Embryonic facial prominence (tissue), 1 donor: ENCODE measurements around the gene NECTIN1.

Experiments
- DNase-seq: peaks from one replicate; pipeline ENCODE4 v3.0.0-alpha.2; 2016; ENCODE audit errors: extremely low spot score

The NECTIN1 gene

DNA sequence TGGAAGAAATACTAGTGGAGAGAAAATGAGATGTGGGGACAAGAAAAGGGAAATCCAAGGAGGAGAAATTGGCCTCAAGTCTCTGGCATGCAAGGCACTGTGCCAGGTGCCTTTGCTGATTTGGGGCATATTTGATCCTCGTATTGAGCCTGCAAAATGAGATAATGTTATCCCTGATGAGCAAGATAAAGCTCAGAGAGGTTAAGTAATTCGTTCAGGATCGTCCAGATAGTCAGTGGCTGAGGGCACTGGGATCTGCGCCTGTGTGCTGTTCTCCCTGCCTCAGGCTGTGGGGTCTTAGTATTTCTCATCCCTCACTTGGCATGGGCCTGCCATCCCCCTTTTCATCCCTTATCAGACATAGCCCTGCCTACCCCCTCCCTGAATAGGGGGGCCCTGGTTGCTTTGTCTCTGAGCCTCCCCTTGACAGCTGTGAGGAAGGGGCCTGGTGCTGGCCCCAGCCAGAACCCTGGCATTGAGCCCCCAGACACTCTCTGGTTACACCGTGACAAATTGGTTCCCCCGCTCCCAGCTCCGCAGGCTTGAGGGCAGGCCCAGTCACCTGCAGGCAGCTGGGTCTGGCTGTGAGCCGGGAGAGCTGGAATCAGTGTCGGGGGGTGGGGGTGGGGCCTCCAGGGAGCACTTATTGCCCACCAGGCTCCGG, 85.7 kb downstream of the NECTIN1 start:
- DNase-seq, result no peak

GRCh38 chr11:119641983-119642745, 86.8 kb downstream of the NECTIN1 start:
- DNase-seq, result no peak

DNA sequence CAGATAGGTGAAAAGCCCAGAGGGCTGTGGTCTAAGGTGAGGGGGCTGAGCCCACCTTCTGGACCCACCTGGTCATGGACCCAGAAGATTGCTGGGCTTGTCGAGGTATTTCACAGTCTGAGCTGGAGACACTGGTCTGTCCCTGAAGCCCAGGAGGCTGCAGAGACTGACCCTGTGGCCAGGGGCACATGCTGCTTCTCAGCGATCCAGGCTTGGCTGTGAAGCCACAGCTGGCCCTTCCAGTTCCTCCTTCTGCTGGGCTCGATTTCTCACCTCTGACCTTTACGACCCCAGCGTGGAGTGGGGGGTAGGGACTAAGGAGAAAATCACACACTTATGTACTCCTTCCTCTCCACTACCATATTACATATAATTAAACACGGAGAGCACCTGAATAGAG, 88.5 kb downstream of the NECTIN1 start:
- DNase-seq, result no peak

DNA sequence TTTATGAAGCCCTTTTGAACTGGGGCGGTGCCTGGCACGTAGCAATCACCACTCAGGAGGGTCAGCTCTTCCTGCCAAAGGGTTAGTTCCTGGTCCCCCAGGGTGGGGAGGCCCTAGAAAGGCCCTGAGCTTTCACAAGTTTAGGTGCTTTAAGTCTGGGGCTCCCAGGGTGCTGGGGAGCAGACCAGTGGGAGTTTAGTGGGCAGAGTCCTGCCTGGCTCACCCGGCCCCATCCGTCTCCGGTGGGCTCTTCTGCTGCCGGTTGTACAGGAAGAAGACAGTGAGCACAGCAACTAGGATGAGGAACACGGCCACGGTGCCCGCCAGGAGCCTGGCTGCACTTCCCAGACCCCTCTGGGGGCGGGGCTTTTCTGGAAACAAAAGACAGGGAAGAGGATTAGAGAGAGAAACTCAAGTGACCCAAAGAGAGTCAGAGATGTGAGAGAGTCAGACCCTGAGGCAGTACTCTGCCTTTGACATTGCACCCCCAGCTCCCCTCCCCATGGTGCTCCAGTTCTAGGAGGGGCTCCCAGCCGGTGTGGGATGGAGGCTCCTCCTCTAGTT, 89.3 kb downstream of the NECTIN1 start:
- no peak for DNase-seq

DNA sequence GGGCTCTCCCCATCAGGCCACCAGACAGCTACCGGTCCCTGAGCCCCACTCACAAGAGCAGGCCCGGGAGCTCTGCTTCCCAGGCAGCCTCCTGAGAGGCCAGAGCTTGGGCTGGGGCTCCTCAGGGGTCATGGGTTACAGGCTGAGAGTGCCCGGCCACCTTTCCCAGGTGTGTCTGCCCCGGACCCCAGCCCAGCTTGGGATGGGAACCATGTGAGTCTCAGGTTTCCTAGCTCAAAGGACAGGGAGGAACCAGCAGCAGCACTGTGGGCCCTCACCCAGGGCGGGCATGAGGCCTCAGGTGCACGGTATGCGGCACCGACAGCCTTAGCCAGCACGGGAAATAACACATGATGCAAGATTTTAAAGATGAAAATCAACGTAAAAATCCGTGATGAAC, 90.1 kb downstream of the NECTIN1 start:
- no peak for DNase-seq

GRCh38 chr11:119637481-119637880, 91.5 kb downstream of the NECTIN1 start:
- DNase-seq, result no peak

GRCh38 chr11:119635776-119636175, 93.2 kb downstream of the NECTIN1 start:
- DNase-seq, result no peak

- no peak for DNase-seq
Measured at GRCh38 chr11:119635041-119635740, 93.8 kb downstream of the NECTIN1 start.

DNA sequence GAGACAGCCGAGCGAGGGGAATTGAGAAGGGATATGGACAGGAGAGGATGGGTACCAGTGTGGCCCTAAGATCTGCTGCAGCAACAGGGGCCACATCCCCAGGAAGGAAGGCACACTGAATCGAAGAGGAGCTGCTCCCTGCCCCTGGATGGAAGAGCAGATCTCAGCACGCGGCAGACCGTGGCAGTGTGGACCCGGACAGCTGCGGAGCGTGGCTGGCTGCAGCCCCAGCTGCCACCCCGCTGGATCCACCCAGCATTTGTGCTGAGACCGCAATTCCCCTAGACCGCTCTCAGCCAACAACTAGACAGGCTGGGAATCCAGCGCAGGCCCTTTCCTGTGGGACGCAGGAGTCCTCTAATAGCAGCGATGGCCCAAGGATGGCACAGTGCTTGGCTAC, 94.7 kb downstream of the NECTIN1 start:
- DNase-seq, result no peak

DNA sequence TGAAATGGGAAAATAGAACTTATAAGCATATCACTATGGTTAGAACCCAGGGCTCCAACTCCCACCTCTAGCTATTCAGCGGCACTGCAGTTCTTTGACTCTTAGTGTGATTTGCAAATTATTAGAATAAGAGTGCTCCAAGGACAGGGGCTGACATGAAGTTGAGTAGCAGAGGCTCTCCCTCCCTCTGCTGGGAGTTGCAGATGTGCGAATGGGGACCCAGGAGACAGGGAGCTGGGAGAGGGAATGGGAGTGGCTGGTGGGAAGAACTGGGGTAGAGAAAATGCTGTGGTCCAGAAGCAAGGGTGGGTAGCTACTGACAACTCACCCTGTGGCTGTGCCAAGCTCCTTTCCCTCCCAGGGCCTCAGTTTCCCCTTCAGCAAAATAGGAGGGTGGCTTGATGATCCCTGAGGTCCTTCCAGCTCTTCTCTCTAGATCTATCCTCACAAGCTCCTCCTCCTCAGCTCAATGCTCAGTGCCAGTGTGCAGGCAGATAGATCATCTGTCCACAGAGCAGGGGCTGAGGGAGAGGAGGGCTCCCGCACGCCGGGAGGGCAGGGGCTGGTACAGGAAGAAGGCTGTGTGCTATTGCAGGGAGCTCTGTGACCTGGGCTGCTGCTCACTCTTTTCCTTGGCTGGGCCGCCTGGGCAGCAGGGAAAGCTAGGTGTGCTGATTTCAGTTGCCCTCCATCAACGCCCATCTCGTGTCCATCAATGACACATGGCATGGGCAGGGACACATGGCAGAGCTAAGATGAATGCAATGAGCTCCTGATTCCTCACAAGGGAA, 99.0 kb downstream of the NECTIN1 start:
- DNase-seq, result no peak

DNA sequence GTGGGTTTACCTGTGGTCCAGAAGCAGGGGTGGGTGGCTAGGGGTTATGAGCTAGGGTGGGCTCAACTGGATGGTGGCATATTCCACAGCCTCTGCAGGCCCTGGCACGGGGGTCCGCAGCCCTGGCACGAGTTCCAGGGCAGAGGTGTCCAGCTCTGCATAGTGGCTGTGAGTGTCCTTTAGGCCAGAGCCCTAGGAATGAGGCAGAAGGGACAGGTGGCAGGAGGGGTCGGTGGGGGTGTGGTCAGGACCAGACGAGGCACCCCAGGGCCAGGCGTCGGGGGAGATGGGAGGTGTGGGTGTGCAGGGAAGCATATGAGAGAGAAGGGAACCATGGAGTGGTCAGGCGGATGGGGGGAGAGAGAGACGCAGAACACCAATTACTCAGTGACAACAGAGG, 99.9 kb downstream of the NECTIN1 start:
- DNase-seq, result no peak

GRCh38 chr11:119627286-119627685, 101.7 kb downstream of the NECTIN1 start:
- DNase-seq, result no peak

- no peak for DNase-seq
Measured at GRCh38 chr11:119626871-119627270, 102.1 kb downstream of the NECTIN1 start.

- peak; percentile 10 for DNase-seq
Measured at GRCh38 chr11:119626197-119626841, 102.7 kb downstream of the NECTIN1 start.

DNA sequence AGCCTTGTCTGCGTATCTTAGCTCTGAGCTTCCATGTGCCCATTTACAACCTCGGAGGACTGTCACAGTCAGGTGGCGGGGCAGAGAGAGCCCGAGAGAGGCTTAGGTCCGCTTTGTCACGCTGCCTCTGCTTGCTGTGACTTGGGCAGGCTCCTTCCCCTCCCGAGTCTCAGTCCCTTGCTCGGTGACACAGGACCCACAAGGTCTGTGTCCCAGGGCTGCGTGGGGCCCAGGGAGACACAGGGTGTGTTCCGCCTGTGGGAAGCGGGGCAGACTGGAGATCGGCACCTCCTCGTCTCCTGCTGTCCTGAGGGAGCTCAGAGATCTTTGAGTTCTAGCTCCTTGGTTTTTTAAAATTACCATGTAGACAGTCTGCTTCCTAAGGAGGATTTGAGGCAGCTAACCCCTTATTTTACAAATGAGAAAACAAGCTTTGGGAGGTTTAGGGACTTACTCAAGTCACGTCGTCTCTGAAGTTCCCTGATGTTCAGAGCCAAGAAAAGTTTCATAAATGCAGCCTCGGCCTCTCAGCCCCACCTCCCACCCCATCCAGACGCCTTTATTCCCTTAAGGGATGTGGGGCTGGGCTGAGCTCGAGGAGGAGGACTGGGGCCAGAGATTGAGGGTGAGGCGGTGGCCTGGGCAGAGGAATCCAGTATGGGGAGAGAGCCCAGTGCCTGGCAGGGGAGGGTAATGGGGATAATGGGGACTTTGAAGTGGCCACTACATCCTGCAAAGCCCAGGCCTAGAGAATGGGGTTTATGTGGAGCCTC, 103.6 kb downstream of the NECTIN1 start:
- DNase-seq, result no peak

GRCh38 chr11:119624629-119625028, 104.4 kb downstream of the NECTIN1 start:
- DNase-seq, result no peak

DNA sequence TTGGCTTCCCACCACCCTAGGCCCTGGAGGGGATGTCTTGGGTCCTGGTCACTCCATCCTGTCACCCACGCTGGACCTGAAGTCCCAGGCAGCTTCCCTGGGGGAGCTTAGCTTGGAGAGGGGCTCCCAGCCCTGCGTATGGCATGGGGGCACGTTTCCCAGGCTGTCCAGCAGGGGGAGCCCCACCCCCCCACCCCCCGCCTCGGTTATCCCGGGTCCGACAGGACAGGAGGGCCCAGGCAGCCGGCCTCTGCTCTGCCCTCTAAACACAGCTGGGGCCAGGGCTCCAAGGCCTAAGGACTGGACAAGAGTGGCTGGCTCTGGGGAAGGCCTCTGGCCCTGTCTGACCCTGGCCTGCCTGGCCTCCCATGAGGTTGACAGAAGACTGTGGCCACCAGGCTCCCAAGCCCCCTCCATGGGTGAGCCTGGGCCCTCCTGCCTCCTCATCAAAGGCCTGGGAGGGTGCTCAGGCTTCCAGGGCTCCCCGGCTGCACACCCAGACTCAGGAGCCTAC, 104.8 kb downstream of the NECTIN1 start:
- no peak for DNase-seq

GRCh38 chr11:119623682-119624081, 105.3 kb downstream of the NECTIN1 start:
- no peak for DNase-seq

- no peak for DNase-seq
Measured at GRCh38 chr11:119622454-119623143, 106.4 kb downstream of the NECTIN1 start.

GRCh38 chr11:119619665-119620064, 109.3 kb downstream of the NECTIN1 start:
- DNase-seq, result no peak
